ENCODE measurements around the gene LMNTD1.
A peak's percentile ranks its signal among the peaks of the same experiment; 100 is the strongest.
"Not testable (repeated sequence)": the region's sequence is repeated elsewhere in the genome, so short reads cannot be mapped to it uniquely, and the experiment has no call there.

Gene LMNTD1

GRCh38 chr12:25436206-25437030, 116.7 kb downstream of the LMNTD1 start:
- H3K4me1 ChIP-seq (ENCODE audit: control insufficient read depth, insufficient read depth, low read length, poor library complexity, severe bottlenecking): no peaks in the 10 kb centered on the region
- no peaks in the 10 kb centered on the region for H3K36me3 ChIP-seq (ENCODE audit: control insufficient read depth, insufficient read depth, low read length)
- H3K27me3 ChIP-seq (replicated peaks; ENCODE audit: control insufficient read depth, insufficient read depth, low read length, poor library complexity, severe bottlenecking): no peaks in the 10 kb centered on the region
- H3K4me3 ChIP-seq (ENCODE audit: insufficient read depth, low read depth, low read length, poor library complexity, severe bottlenecking): no peak overlapping the region
- H3K9me3 ChIP-seq (ENCODE audit: control insufficient read depth, low read length): no peaks in the 10 kb centered on the region
- peak in 1 of 3 donors; percentile 3 for DNase-seq
- H3K27ac ChIP-seq (ENCODE audit: insufficient read depth, low read length, poor library complexity, severe bottlenecking): no peak overlapping the region

GRCh38 chr12:25435431-25435830, 117.7 kb downstream of the LMNTD1 start:
- Histone ChIP-seq H3K27ac (ENCODE audit: insufficient read depth, low read length, poor library complexity, severe bottlenecking) (no peak overlapping the region), H3K4me1 (ENCODE audit: control insufficient read depth, insufficient read depth, low read length, poor library complexity, severe bottlenecking) (no peaks in the 10 kb centered on the region), H3K27me3 (replicated peaks; ENCODE audit: control insufficient read depth, insufficient read depth, low read length, poor library complexity, severe bottlenecking) (no peaks in the 10 kb centered on the region), H3K36me3 (ENCODE audit: control insufficient read depth, insufficient read depth, low read length) (no peaks in the 10 kb centered on the region), H3K4me3 (ENCODE audit: insufficient read depth, low read depth, low read length, poor library complexity, severe bottlenecking) (no peak overlapping the region), H3K9me3 (ENCODE audit: control insufficient read depth, low read length) (no peaks in the 10 kb centered on the region)
- DNase-seq: no peak

- H3K36me3 ChIP-seq (ENCODE audit: control insufficient read depth, insufficient read depth, low read length): no peaks in the 10 kb centered on the region
- no peak for DNase-seq
- no peaks in the 10 kb centered on the region for H3K4me1 ChIP-seq (ENCODE audit: control insufficient read depth, insufficient read depth, low read length, poor library complexity, severe bottlenecking)
- H3K27ac ChIP-seq (ENCODE audit: insufficient read depth, low read length, poor library complexity, severe bottlenecking): no peak overlapping the region
- H3K4me3 ChIP-seq (ENCODE audit: insufficient read depth, low read depth, low read length, poor library complexity, severe bottlenecking): no peak overlapping the region
- H3K27me3 ChIP-seq (replicated peaks; ENCODE audit: control insufficient read depth, insufficient read depth, low read length, poor library complexity, severe bottlenecking): no peaks in the 10 kb centered on the region
- H3K9me3 ChIP-seq (ENCODE audit: control insufficient read depth, low read length): no peaks in the 10 kb centered on the region
Measured at GRCh38 chr12:25434515-25434914, 118.6 kb downstream of the LMNTD1 start.

GRCh38 chr12:25433581-25434325, 119.3 kb downstream of the LMNTD1 start:
- H3K9me3 ChIP-seq (ENCODE audit: control insufficient read depth, low read length): no peaks in the 10 kb centered on the region
- no peaks in the 10 kb centered on the region for H3K36me3 ChIP-seq (ENCODE audit: control insufficient read depth, insufficient read depth, low read length)
- H3K27ac ChIP-seq (ENCODE audit: insufficient read depth, low read length, poor library complexity, severe bottlenecking): no peak overlapping the region
- no peak for DNase-seq
- no peak overlapping the region for H3K4me3 ChIP-seq (ENCODE audit: insufficient read depth, low read depth, low read length, poor library complexity, severe bottlenecking)
- H3K4me1 ChIP-seq (ENCODE audit: control insufficient read depth, insufficient read depth, low read length, poor library complexity, severe bottlenecking): no peaks in the 10 kb centered on the region
- H3K27me3 ChIP-seq (replicated peaks; ENCODE audit: control insufficient read depth, insufficient read depth, low read length, poor library complexity, severe bottlenecking): no peaks in the 10 kb centered on the region

GRCh38 chr12:25433024-25433423, 120.1 kb downstream of the LMNTD1 start:
- DNase-seq: no peak
- H3K27ac ChIP-seq (ENCODE audit: insufficient read depth, low read length, poor library complexity, severe bottlenecking): no peak overlapping the region
- H3K27me3 ChIP-seq (replicated peaks; ENCODE audit: control insufficient read depth, insufficient read depth, low read length, poor library complexity, severe bottlenecking): no peaks in the 10 kb centered on the region

GRCh38 chr12:25427337-25428249, 125.5 kb downstream of the LMNTD1 start:
- Histone ChIP-seq H3K27me3 (replicated peaks; ENCODE audit: control insufficient read depth, insufficient read depth, low read length, poor library complexity, severe bottlenecking) (no peaks in the 10 kb centered on the region), H3K9me3 (ENCODE audit: control insufficient read depth, low read length) (no peaks in the 10 kb centered on the region), H3K4me3 (ENCODE audit: insufficient read depth, low read depth, low read length, poor library complexity, severe bottlenecking) (no peak overlapping the region), H3K27ac (ENCODE audit: insufficient read depth, low read length, poor library complexity, severe bottlenecking) (no peak overlapping the region), H3K4me1 (ENCODE audit: control insufficient read depth, insufficient read depth, low read length, poor library complexity, severe bottlenecking) (no peaks in the 10 kb centered on the region), H3K36me3 (ENCODE audit: control insufficient read depth, insufficient read depth, low read length) (no peaks in the 10 kb centered on the region)
- DNase-seq: no peak

More at GRCh38 chr12:25433024-25433423, 120.1 kb downstream of the LMNTD1 start:
- H3K9me3 ChIP-seq (ENCODE audit: control insufficient read depth, low read length): no peaks in the 10 kb centered on the region
- H3K4me1 ChIP-seq (ENCODE audit: control insufficient read depth, insufficient read depth, low read length, poor library complexity, severe bottlenecking): no peaks in the 10 kb centered on the region
- no peak overlapping the region for H3K4me3 ChIP-seq (ENCODE audit: insufficient read depth, low read depth, low read length, poor library complexity, severe bottlenecking)
- no peaks in the 10 kb centered on the region for H3K36me3 ChIP-seq (ENCODE audit: control insufficient read depth, insufficient read depth, low read length)

- not testable (repeated sequence) for DNase-seq; H3K36me3 ChIP-seq (ENCODE audit: control insufficient read depth, insufficient read depth, low read length); H3K4me1 ChIP-seq (ENCODE audit: control insufficient read depth, insufficient read depth, low read length, poor library complexity, severe bottlenecking); H3K4me3 ChIP-seq (ENCODE audit: insufficient read depth, low read depth, low read length, poor library complexity, severe bottlenecking); H3K9me3 ChIP-seq (ENCODE audit: control insufficient read depth, low read length); H3K27me3 ChIP-seq (replicated peaks; ENCODE audit: control insufficient read depth, insufficient read depth, low read length, poor library complexity, severe bottlenecking); H3K27ac ChIP-seq (ENCODE audit: insufficient read depth, low read length, poor library complexity, severe bottlenecking)
Measured at GRCh38 chr12:25426821-25427220, 126.3 kb downstream of the LMNTD1 start.
